Measurements from ENCODE around the gene LMAN2. TPM values are rescaled to one million over a fixed set of nuclear protein-coding genes. Genes with fewer than 3 reads are reported as not detected.

Gene LMAN2
- total RNA-seq, 1 experiment from 2014 or later: 106 TPM

DNA sequence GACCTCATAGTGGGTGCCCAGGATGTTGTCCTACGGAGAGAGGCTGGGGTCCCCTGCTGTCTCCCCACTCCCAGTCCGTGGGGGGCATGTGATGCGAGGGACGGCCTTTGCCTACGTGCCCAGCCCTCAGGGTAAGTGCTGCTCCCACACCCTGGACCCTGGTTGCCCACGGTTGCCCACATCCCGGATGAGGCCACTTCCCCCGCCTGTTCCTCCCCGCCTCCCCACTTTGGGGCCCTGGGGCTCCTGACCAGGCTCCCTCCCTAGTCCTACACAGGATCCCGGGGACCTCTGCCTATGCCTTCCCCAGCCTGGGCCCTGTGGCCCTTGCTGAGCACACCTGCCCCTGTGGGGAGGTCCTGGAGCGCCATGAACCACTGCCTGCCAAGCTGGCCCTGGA lies 34.3 kb upstream of the LMAN2 start:
- no peaks in the 10 kb centered on the region; a peak in 1 of 5 replicates for H3K9me3 Mint-ChIP-seq
- Histone ChIP-seq H3K79me1 (ENCODE audit: insufficient read depth, low read depth, low read length, poor library complexity, severe bottlenecking) (no peaks in the 10 kb centered on the region), H2BK15ac (ENCODE audit: low read depth, low read length) (no peak overlapping the region), H2BK20ac (ENCODE audit: low read depth, low read length, poor library complexity, severe bottlenecking) (no peak overlapping the region), H4K8ac (replicated peaks; ENCODE audit: insufficient read length, low read depth, low read length) (no peak overlapping the region), H2AFZ (ENCODE audit: low read length) (no peak overlapping the region), H3K27ac (ENCODE audit: insufficient read length, low read depth, low read length) (no peak overlapping the region), H4K20me1 (ENCODE audit: control insufficient read depth, insufficient read depth, insufficient read length) (no peaks in the 10 kb centered on the region), H3K23me2 (ENCODE audit: insufficient read length, low read depth, low read length, poor library complexity, severe bottlenecking) (no peaks in the 10 kb centered on the region), H3K23ac (ENCODE audit: insufficient read length, low read depth, low read length) (no peak overlapping the region), H3K18ac (ENCODE audit: insufficient read length, low read depth, low read length) (no peak overlapping the region), H3K56ac (ENCODE audit: insufficient read length, low read depth, low read length) (no peak overlapping the region), H3K27me3 (ENCODE audit: insufficient read depth, low read length) (no peaks in the 10 kb centered on the region; the same call in 1 of the 2 replicates), H4K91ac (ENCODE audit: insufficient read length, low read depth, low read length) (no peak overlapping the region), H3K79me2 (ENCODE audit: insufficient read depth, low read length) (no peaks in the 10 kb centered on the region), H3K4ac (ENCODE audit: low read depth, low read length) (no peak overlapping the region), H4K5ac (ENCODE audit: insufficient read length, low read depth, low read length) (no peak overlapping the region), H3K14ac (ENCODE audit: insufficient read depth, low read length) (no peak overlapping the region), H2BK120ac (ENCODE audit: low read depth, low read length, poor library complexity, severe bottlenecking) (no peak overlapping the region), H3K4me1 (ENCODE audit: insufficient read depth, low read length) (no peaks in the 10 kb centered on the region), H3K4me2 (ENCODE audit: insufficient read depth, insufficient read length, low read length) (no peak overlapping the region), H3T11ph (ENCODE audit: low read length) (no peak overlapping the region), H3K9ac (ENCODE audit: extremely low read depth, insufficient read length, low read length) (no peak overlapping the region), H2BK5ac (ENCODE audit: insufficient read length, low read length) (no peak overlapping the region), H2BK12ac (ENCODE audit: insufficient read length, low read depth, low read length) (no peak overlapping the region), H3K9me3 (ENCODE audit: control insufficient read depth, low read depth, low read length) (no peaks in the 10 kb centered on the region), H2AK5ac (ENCODE audit: insufficient read length, low read length) (no peak overlapping the region)
- peaks cover 74% of the 10 kb centered on the region for H3K27me3 Mint-ChIP-seq (ENCODE audit: low read depth)
- no peak for TF ChIP-seq CTCF (conservative IDR thresholded peaks at IDR 0.05)
- peaks cover 28 to 32% of the 10 kb centered on the region in 2 experiments for H3K4me1 Mint-ChIP-seq
- no peak overlapping the region for H3K27ac Mint-ChIP-seq
- H3K4me3 Mint-ChIP-seq: no peak overlapping the region
- no peaks in the 10 kb centered on the region for H3K36me3 Mint-ChIP-seq (ENCODE audit: insufficient read depth in 1 of 3, low read depth in 3 of 3)
- no peak for DNase-seq
- WGBS (ENCODE audit: extremely low coverage, insufficient read length, low lambda C conversion rate): no CpG with 5 or more reads among the region's 11 CpGs
